GM23338 (cell line): ENCODE results near the gene EP300. TPM values are rescaled to one million over a fixed set of nuclear protein-coding genes. Genes with fewer than 3 reads are reported as not detected.

ENCODE experiments used
- ATAC-seq: fragments of 200-7000 bp; cut with Tn5 transposase; 3 replicates; pipeline ENCODE4 v1.9.1; 2020
- DNase-seq: peaks from one replicate; pipeline ENCODE4 v3.0.0-alpha.2; 2015; ENCODE audit warnings: low spot score
- H2AFZ ChIP-seq: fragments of 200-600 bp; sonication (generic); 2 replicates; pipeline ENCODE4 v1.8.0; 2016; ENCODE audit warnings: antibody characterized with exemption, mild to moderate bottlenecking, moderate library complexity
- H3F3A ChIP-seq: fragments of 200-600 bp; sonication (generic); replicated peaks from 2 replicates; pipeline ENCODE4 v1.8.0; 2017; ENCODE audit warnings: antibody characterized with exemption, mixed run types, low read depth
- H3K27ac ChIP-seq: fragments of 200-600 bp; sonication (generic); 2 replicates; pipeline ENCODE4 v1.6.1; 2016; ENCODE audit warnings: low read depth
- H3K27me3 ChIP-seq: fragments of 200-600 bp; sonication (generic); 2 replicates; pipeline ENCODE4 v1.8.0; 2016; ENCODE audit warnings: mild to moderate bottlenecking, mixed run types, moderate library complexity; ENCODE audit not compliant: insufficient read depth
- H3K36me3 ChIP-seq: fragments of 200-600 bp; sonication (generic); 2 replicates; pipeline ENCODE4 v1.8.0; 2016; ENCODE audit warnings: mild to moderate bottlenecking; ENCODE audit not compliant: insufficient read depth
- H3K4me1 ChIP-seq: fragments of 200-600 bp; sonication (generic); 2 replicates; pipeline ENCODE4 v1.8.0; 2016; ENCODE audit warnings: mild to moderate bottlenecking, moderate library complexity; ENCODE audit not compliant: insufficient read depth
- H3K4me2 ChIP-seq: fragments of 200-600 bp; sonication (generic); 2 replicates; pipeline ENCODE4 v1.7.1; 2017; ENCODE audit warnings: mixed run types
- H3K4me3 ChIP-seq: fragments of 200-600 bp; sonication (generic); 2 replicates; pipeline ENCODE4 v1.6.1; 2016; ENCODE audit warnings: mixed run types
- H3K79me2 ChIP-seq: fragments of 200-600 bp; sonication (generic); replicated peaks from 2 replicates; pipeline ENCODE4 v1.8.0; 2017; ENCODE audit warnings: mild to moderate bottlenecking; ENCODE audit not compliant: insufficient read depth
- H3K9me2 ChIP-seq: fragments of 200-600 bp; sonication (generic); 2 replicates; pipeline ENCODE4 v1.8.0; 2017; ENCODE audit not compliant: insufficient read depth
- H4K20me1 ChIP-seq: fragments of 200-600 bp; sonication (generic); replicated peaks from 2 replicates; pipeline ENCODE4 v1.8.0; 2017; ENCODE audit warnings: mild to moderate bottlenecking; ENCODE audit not compliant: insufficient read depth
- H3K27ac Mint-ChIP-seq: 2 replicates; pipeline ENCODE4 v1.8.0; 2020; ENCODE audit warnings: inconsistent platforms, mild to moderate bottlenecking, moderate library complexity, mixed read lengths
- H3K27me3 Mint-ChIP-seq: 3 replicates; pipeline ENCODE4 v1.8.0; 2022; ENCODE audit warnings: low read depth, mild to moderate bottlenecking, moderate library complexity, mixed read lengths, inconsistent platforms; ENCODE audit not compliant: insufficient read depth, poor library complexity
- H3K36me3 Mint-ChIP-seq: 3 replicates; pipeline ENCODE4 v1.8.0; 2021; ENCODE audit warnings: low read depth, mild to moderate bottlenecking, inconsistent platforms, moderate library complexity, mixed read lengths
- H3K4me1 Mint-ChIP-seq: 3 replicates; pipeline ENCODE4 v1.8.0; 2020; ENCODE audit warnings: mild to moderate bottlenecking, inconsistent platforms, mixed read lengths
- H3K4me3 Mint-ChIP-seq: 3 replicates; pipeline ENCODE4 v1.8.0; 2021; ENCODE audit warnings: moderate library complexity, mild to moderate bottlenecking, inconsistent platforms, mixed read lengths
- H3K9me3 Mint-ChIP-seq: 3 replicates; pipeline ENCODE4 v1.8.0; 2020; ENCODE audit warnings: moderate library complexity, mild to moderate bottlenecking, inconsistent platforms, mixed read lengths
- CTCF ChIP-seq, 2 experiments: fragments of 200-600 bp in 1 of 2; sonication (generic) in 1 of 2; conservative IDR thresholded peaks; 2 replicates each; pipeline versions ENCODE4 v1.5.1 to v1.6.1; 2016 to 2017; ENCODE audit warnings: antibody characterized with exemption in 2 of 2, low read depth in 2 of 2, mild to moderate bottlenecking in 2 of 2, moderate library complexity in 1 of 2
- EZH2 ChIP-seq: fragments of 200-600 bp; sonication (generic); IDR thresholded peaks from one replicate; pipeline ENCODE4 v1.8.0; 2017; ENCODE audit warnings: antibody characterized with exemption, mild to moderate bottlenecking, low read depth; ENCODE audit not compliant: unreplicated experiment
- EZH2phosphoT487 ChIP-seq: fragments of 200-600 bp; sonication (generic); IDR thresholded peaks from one replicate; pipeline ENCODE4 v1.8.1; 2018; ENCODE audit warnings: antibody characterized with exemption; ENCODE audit not compliant: unreplicated experiment
- NANOG ChIP-seq: IDR thresholded peaks from 2 replicates; pipeline ENCODE4 v1.6.1; 2016; ENCODE audit warnings: antibody characterized with exemption, borderline replicate concordance
- POLR2AphosphoS5 ChIP-seq: IDR thresholded peaks from 2 replicates; pipeline ENCODE4 v1.6.1; 2016; ENCODE audit warnings: antibody characterized with exemption, low read depth
- REST ChIP-seq: IDR thresholded peaks from one replicate; pipeline ENCODE4 v1.6.1; 2018; ENCODE audit warnings: antibody characterized with exemption; ENCODE audit not compliant: unreplicated experiment
- STAT1 ChIP-seq: IDR thresholded peaks from one replicate; pipeline ENCODE4 v1.6.1; 2016; ENCODE audit warnings: antibody characterized with exemption; ENCODE audit not compliant: unreplicated experiment
- ZNF114 ChIP-seq: fragments of 250-450 bp; sonication (Bioruptor Pico); IDR thresholded peaks from 2 replicates; pipeline ENCODE4 v1.5.0; 2020; ENCODE audit warnings: mild to moderate bottlenecking, moderate library complexity
- ZNF331 ChIP-seq: fragments of 250-450 bp; sonication (Bioruptor Pico); IDR thresholded peaks from 2 replicates; pipeline ENCODE4 v1.5.0; 2020; ENCODE audit warnings: low read depth, mild to moderate bottlenecking, moderate library complexity
- ZNF462 ChIP-seq: fragments of 250-450 bp; sonication (Bioruptor Pico); IDR thresholded peaks from 2 replicates; pipeline ENCODE4 v1.5.0; 2020; ENCODE audit warnings: mild to moderate bottlenecking, moderate library complexity
- polyA plus RNA-seq: library from polyadenylated mRNA; unstranded; fragments of >200 nt; fragmentation: Nextera tagmentation; extraction: Ambion mirVana; gene quantifications from 2 replicates; pipeline ENCODE4 v1.2.1, GENCODE V29; 2016
- total RNA-seq: library from RNA; depleted of rRNA; stranded (reverse); fragments of >200 nt; shearing (Covaris generic); gene quantifications from 2 replicates; pipeline ENCODE4 v1.2.3, GENCODE V29; 2014

EP300 gene
- total and polyA plus RNA-seq, 2 experiments from 2014 or later, result 40.7 to 129 TPM

GRCh38 chr22:41048791-41049717 lies 43.3 kb upstream of the EP300 start:
- peak overlapping the region; percentile 96 for H2AFZ ChIP-seq
- H3K27ac ChIP-seq, result no peak overlapping the region
- H3K27ac Mint-ChIP-seq, result peak overlapping the region; percentile 17; the same call in 1 of the 2 replicates

More at GRCh38 chr22:41048791-41049717, 43.3 kb upstream of the EP300 start:
- no peak; a peak in 1 of 4 replicates for TF ChIP-seq CTCF (conservative IDR thresholded peaks at IDR 0.05; ENCODE audit: low read depth in 2 of 2)
- TF ChIP-seq REST, result no peak
- TF ChIP-seq ZNF462, result no peak
- TF ChIP-seq EZH2phosphoT487, result no peak
- TF ChIP-seq POLR2AphosphoS5, result no peak
- no peak for TF ChIP-seq ZNF114
- TF ChIP-seq NANOG, result no peak
- TF ChIP-seq ZNF331 (CRISPR knock-in tag), result no peak
- TF ChIP-seq STAT1, result no peak
- TF ChIP-seq EZH2, result no peak
- H3K9me2 ChIP-seq, result no peaks in the 10 kb centered on the region
- Mint-ChIP-seq H3K27me3 (peaks cover 14% of the 10 kb centered on the region), H3K9me3 (no peaks in the 10 kb centered on the region), H3K4me1 (peaks cover 6% of the 10 kb centered on the region), H3K4me3 (no peak overlapping the region), H3K36me3 (no peaks in the 10 kb centered on the region)
- H3K4me3 ChIP-seq, result no peak overlapping the region
- no peak overlapping the region for H3K4me2 ChIP-seq
- no peaks in the 10 kb centered on the region for H3K79me2 ChIP-seq
- peak; percentile 92 for ATAC-seq
- no peaks in the 10 kb centered on the region for H3K4me1 ChIP-seq
- peak; percentile 64 for DNase-seq
- no peaks in the 10 kb centered on the region for H3K27me3 ChIP-seq
- H3K36me3 ChIP-seq, result no peaks in the 10 kb centered on the region; the same call in 1 of the 2 replicates
- H3F3A ChIP-seq, result no peaks in the 10 kb centered on the region
- no peaks in the 10 kb centered on the region for H4K20me1 ChIP-seq
